Transverse colon (tissue), 4 donors: ENCODE results near the gene TPGS1. TPM values are rescaled to one million over a fixed set of nuclear protein-coding genes. Genes with fewer than 3 reads are reported as not detected.
A peak's percentile ranks its signal among the peaks of the same experiment; 100 is the strongest.

Experiments used
- DNase-seq: peaks from one replicate; pipeline ENCODE4 v3.0.0-alpha.2; 2019
- H3K27ac ChIP-seq, 4 donors: fragments of 200-600 bp; sonication (generic); 2 replicates each; pipeline ENCODE4 v1.5.1; 2016 to 2018; ENCODE audit warnings: inconsistent platforms in 4 of 4
- H3K27me3 ChIP-seq: fragments of 200-600 bp; sonication (generic); 2 replicates; pipeline ENCODE4 v1.5.1; 2017; ENCODE audit warnings: inconsistent platforms
- H3K36me3 ChIP-seq, 4 donors: fragments of 200-600 bp; sonication (generic); 2 replicates each; pipeline ENCODE4 v1.5.1; 2017 to 2019; ENCODE audit warnings: inconsistent platforms in 4 of 4
- H3K4me1 ChIP-seq, 4 donors: fragments of 200-600 bp; sonication (generic); 2 replicates each; pipeline ENCODE4 v1.5.1; 2017 to 2020; ENCODE audit warnings: inconsistent platforms in 4 of 4
- H3K4me3 ChIP-seq, 4 donors: fragments of 200-600 bp; sonication (generic); 1 replicate in 1 of 4; 2 replicates in 3 of 4; pipeline versions ENCODE4 v1.5.1 to v1.6.1; 2017 to 2019; ENCODE audit warnings: inconsistent platforms in 4 of 4
- H3K9me3 ChIP-seq, 2 donors: fragments of 200-600 bp; sonication (generic); 2 replicates each; pipeline ENCODE4 v1.5.1; 2017 to 2019; ENCODE audit warnings: inconsistent platforms in 2 of 2
- EP300 ChIP-seq: sonication (generic); formaldehyde crosslinking; IDR thresholded peaks from one replicate; pipeline ENCODE4 v1.6.1; 2017; ENCODE audit warnings: antibody characterized with exemption, low read depth
- POLR2A ChIP-seq: fragments of 450-650 bp; IDR thresholded peaks from one replicate; pipeline ENCODE4 v1.6.1; 2016; ENCODE audit warnings: antibody characterized with exemption, mild to moderate bottlenecking, moderate library complexity
- POLR2AphosphoS5 ChIP-seq, 3 donors: sonication (generic); formaldehyde crosslinking; IDR thresholded peaks; one replicate each; pipeline ENCODE4 v1.6.1; 2016; ENCODE audit warnings: antibody characterized with exemption in 3 of 3
- WGBS, 2 donors: methylation state at CpG; one replicate each; pipeline ENCODE4 v1.1.5; 2018; ENCODE audit warnings: low coverage in 1 of 2; 5-methylcytosine and 5-hydroxymethylcytosine counted together
- in situ Hi-C, 4 donors: fragments of 200-750 bp; cut with MboI; loops; one replicate each; pipeline versions ENCODE4 v1.15.0 to v1.15.1; 2017; ENCODE audit warnings: low sequenced_read_pairs in 3 of 4, low pct_ligation_motif_present in 1 of 4, low pct_unique_long_range_greater_than_20kb in 1 of 4
- intact Hi-C: fragments of 100-400 bp; cut with DNase I; formaldehyde crosslinking; loops from one replicate; pipeline ENCODE4 v1.15.1; 2023; ENCODE audit warnings: low total_unique reads
- total RNA-seq, 4 donors: library from RNA; depleted of rRNA; stranded (reverse); fragments of >200 nt; gene quantifications; one replicate each; pipeline ENCODE4 v1.1.0, GENCODE V29; 2016
- TF ChIP-seq, protein P1 (sequence below), 5 experiments: fragments of 200-600 bp in 3 of 5; fragments of 450-650 bp in 2 of 5; sonication (generic) in 3 of 5; IDR thresholded peaks; 1 replicate in 2 of 5; 2 replicates in 3 of 5; pipeline ENCODE4 v1.5.1; 2016 to 2017; ENCODE audit warnings: antibody characterized with exemption in 5 of 5, inconsistent platforms in 3 of 5, mild to moderate bottlenecking in 2 of 5, moderate library complexity in 1 of 5

Gene TPGS1
- total RNA-seq, 4 donors from 2014 or later, result 18.0 to 103 (median 43.8) TPM

DNA sequence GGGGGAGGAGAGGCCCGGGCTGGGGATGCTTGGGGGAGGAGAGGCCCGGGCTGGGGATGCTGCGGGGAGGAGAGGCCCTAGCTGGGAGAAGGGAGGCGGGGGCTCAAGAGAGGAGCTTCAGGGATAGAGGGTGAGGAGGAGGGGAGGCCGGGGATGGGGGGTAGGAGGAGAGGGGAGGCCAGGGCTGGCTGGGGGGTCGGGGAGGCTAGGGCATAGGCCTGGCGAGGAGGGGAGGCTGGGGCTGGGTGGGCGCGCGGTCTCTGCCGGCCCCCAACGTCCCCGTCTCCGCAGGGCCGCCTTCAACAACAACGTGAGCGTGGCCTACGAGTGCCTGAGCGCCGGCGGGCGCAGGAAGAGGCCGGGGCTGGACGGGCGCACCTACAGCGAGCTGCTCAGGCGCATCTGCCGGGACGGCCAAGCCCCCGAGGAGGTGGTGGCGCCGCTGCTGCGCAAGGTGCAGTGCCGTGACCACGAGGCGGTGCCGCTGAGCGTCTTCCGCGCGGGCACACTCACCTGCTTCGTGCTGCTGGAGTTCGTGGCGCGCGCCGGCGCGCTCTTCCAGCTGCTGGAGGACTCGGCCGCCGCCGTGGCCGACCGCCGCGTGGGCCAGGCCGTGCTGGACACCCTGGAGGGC lies 11.4 kb downstream of the TPGS1 start:
- Histone ChIP-seq H3K4me3 (no peak overlapping the region), H3K36me3 (no peaks in the 10 kb centered on the region), H3K4me1 (peaks cover 0 to 4% (median 0%) of the 10 kb centered on the region in 4 donors), H3K27me3 (no peaks in the 10 kb centered on the region), H3K9me3 (no peaks in the 10 kb centered on the region), H3K27ac (no peak overlapping the region)
- TF ChIP-seq EP300 (no peak), POLR2AphosphoS5 (IDR thresholded peaks at IDR 0.05) (no peak), POLR2A (no peak)
- TF ChIP-seq, protein P1, sequence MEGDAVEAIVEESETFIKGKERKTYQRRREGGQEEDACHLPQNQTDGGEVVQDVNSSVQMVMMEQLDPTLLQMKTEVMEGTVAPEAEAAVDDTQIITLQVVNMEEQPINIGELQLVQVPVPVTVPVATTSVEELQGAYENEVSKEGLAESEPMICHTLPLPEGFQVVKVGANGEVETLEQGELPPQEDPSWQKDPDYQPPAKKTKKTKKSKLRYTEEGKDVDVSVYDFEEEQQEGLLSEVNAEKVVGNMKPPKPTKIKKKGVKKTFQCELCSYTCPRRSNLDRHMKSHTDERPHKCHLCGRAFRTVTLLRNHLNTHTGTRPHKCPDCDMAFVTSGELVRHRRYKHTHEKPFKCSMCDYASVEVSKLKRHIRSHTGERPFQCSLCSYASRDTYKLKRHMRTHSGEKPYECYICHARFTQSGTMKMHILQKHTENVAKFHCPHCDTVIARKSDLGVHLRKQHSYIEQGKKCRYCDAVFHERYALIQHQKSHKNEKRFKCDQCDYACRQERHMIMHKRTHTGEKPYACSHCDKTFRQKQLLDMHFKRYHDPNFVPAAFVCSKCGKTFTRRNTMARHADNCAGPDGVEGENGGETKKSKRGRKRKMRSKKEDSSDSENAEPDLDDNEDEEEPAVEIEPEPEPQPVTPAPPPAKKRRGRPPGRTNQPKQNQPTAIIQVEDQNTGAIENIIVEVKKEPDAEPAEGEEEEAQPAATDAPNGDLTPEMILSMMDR (IDR thresholded peaks at IDR 0.05), result peak in 2 of 5 experiments; percentile 10 to 23
- intact Hi-C loops, result no loop called here
- WGBS, 2 donors, result 39% methylated on average over 37 of the region's 58 CpGs; no CpG with 5 or more reads in 1 of the 2 donors
- DNase-seq, result peak; percentile 40
- in situ Hi-C loops, result no loop called here

DNA sequence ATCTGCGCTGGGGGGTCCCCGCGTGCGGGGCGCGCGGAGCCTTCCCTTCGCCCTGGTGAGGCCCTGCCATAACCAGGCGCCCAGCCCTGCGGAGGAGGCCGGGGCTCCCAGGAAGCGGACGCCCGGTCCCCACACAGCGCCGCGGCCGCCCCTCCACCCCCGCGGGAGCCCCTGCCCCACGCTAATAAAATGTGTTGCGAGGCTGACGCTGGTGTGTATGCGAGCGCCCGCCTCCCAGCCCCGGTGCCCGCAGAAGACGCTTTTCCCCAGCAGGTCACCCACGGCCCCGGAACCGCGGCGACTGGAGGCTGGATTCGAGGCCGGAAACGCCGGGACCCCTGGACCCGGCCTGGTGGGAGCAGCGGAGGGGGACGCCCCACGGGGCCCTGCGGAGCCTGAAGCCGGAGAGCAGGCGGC lies 12.2 kb downstream of the TPGS1 start:
- no peak for DNase-seq
- 88% methylated on average over 45 of the region's 45 CpGs; no CpG with 5 or more reads in 1 of the 2 donors for WGBS, 2 donors
- no peak overlapping the region for H3K27ac ChIP-seq
- no peak overlapping the region for H3K4me3 ChIP-seq
- in situ Hi-C loops (no loop called here), intact Hi-C loops (no loop called here)
- H3K36me3 ChIP-seq, result no peaks in the 10 kb centered on the region
- TF ChIP-seq POLR2AphosphoS5 (IDR thresholded peaks at IDR 0.05), result no peak
- no peak for TF ChIP-seq POLR2A
- TF ChIP-seq, protein P1 (IDR thresholded peaks at IDR 0.05), result no peak
- TF ChIP-seq EP300, result no peak
- H3K27me3 ChIP-seq, result no peaks in the 10 kb centered on the region
- peaks cover 0 to 4% (median 0%) of the 10 kb centered on the region in 4 donors for H3K4me1 ChIP-seq
- no peaks in the 10 kb centered on the region for H3K9me3 ChIP-seq

DNA sequence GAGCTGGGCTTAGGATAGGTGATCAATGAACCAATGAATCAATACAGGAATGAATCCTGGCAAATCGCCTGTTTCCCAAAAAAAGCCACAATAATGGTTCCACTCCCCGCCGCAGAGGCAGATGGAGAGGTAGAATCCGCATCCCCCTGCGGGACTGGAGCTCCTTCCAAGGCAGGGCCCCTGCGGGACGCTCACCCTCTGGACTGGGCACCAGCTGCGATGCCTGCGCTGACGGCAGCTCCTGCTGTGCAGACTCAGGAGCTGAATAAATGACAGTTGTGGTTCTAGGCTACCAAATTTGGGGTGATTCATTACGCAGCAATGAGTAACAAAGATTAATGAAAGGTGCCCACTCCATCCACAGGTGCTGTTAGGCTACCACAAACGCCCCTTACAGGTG lies 15.4 kb downstream of the TPGS1 start:
- Histone ChIP-seq H3K9me3 (no peaks in the 10 kb centered on the region), H3K27me3 (peaks cover 17% of the 10 kb centered on the region), H3K27ac (no peak overlapping the region), H3K36me3 (no peaks in the 10 kb centered on the region), H3K4me3 (no peak overlapping the region), H3K4me1 (peaks cover 0 to 4% (median 0%) of the 10 kb centered on the region in 4 donors)
- 92% methylated on average over 12 of the region's 12 CpGs; no CpG with 5 or more reads in 1 of the 2 donors for WGBS, 2 donors
- DNase-seq, result no peak
- intact Hi-C loops, result no loop called here
- TF ChIP-seq EP300, result no peak
- no peak for TF ChIP-seq POLR2A
- TF ChIP-seq, protein P1 (IDR thresholded peaks at IDR 0.05), result no peak
- TF ChIP-seq POLR2AphosphoS5 (IDR thresholded peaks at IDR 0.05), result no peak
- in situ Hi-C loops, result no loop called here

DNA sequence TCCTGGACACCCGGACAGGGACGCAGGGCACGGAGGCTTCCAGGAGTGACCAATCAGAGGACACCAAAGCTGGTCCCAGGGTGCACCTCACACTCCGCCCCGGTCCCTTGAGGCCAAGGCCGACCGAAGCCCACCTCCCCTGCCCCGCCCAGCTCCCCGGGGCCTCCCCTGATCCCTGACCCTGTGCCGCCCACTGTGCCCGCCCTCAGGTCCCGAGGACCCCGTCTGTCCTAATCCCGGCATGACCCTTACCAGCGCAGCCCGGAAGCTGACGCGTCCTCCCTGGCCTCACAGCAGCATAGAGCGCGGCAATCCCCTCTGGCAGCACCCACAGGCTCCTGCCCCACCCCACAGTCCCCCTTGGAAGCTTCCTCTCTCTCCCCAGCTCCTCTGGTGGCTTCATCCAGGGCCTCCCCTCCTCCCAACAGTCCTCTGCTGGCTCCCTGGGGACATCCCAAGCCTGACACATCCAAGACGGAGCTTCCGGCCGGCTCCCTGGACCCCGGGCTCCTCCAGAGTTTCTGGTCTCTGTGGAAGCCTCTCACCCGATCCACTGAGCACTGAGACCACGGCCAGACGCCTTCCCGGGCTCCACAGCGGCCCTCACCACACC lies 16.9 kb downstream of the TPGS1 start:
- in situ Hi-C loops (no loop called here), intact Hi-C loops (no loop called here)
- no peaks in the 10 kb centered on the region for H3K4me1 ChIP-seq
- TF ChIP-seq POLR2AphosphoS5 (IDR thresholded peaks at IDR 0.05) (no peak), POLR2A (no peak), EP300 (no peak)
- TF ChIP-seq, protein P1 (IDR thresholded peaks at IDR 0.05), result no peak
- H3K27ac ChIP-seq, result no peak overlapping the region
- H3K9me3 ChIP-seq, result no peaks in the 10 kb centered on the region
- no peak for DNase-seq
- 49% methylated on average over 29 of the region's 29 CpGs; no CpG with 5 or more reads in 1 of the 2 donors for WGBS, 2 donors
- peaks cover 20% of the 10 kb centered on the region for H3K27me3 ChIP-seq
- H3K36me3 ChIP-seq, result no peaks in the 10 kb centered on the region
- H3K4me3 ChIP-seq, result no peak overlapping the region
